ENCODE data around the gene TRMT112. TPM values are rescaled to one million over a fixed set of nuclear protein-coding genes. Genes with fewer than 3 reads are reported as not detected.

The TRMT112 gene
- polyA plus RNA-seq, 1 donor: 183 TPM

- DNase-seq: no peak
These were observed 36.6 kb upstream of the TRMT112 start for GRCh38 chr11:64353715-64354506.

DNA sequence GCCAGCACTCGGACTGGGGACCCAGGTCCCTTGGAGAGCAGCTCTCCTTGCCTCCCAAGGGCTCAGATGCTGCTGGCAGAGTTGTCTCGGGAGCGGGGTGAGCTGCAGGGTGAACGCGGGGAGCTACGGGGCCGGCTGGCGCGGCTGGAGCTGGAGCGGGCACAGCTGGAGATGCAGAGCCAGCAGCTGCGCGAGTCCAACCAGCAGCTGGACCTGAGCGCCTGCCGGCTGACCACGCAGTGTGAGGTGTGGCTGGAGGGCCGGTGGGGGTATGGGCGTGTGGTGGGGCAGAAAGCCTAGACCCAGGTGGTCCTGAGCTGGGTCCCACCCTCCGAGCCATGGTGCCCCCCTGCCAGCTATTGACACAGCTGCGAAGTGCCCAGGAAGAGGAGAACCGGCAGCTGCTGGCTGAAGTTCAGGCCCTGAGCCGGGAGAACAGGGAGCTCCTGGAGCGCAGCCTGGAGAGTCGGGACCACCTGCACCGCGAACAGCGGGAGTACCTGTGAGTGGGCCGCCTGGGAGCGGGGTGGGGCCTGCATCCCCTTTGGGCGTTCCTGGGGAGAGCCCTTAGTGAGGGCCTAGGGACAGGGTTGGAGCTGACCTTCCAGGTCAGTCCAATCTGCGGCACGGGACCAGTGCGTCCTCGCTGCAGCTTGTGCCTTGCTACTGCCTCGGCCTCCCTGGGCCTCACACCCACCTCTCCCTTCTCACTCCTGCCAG, 35.8 kb upstream of the TRMT112 start:
- DNase-seq: no peak

GRCh38 chr11:64352099-64352994, 35.0 kb upstream of the TRMT112 start:
- no peak for DNase-seq

DNA sequence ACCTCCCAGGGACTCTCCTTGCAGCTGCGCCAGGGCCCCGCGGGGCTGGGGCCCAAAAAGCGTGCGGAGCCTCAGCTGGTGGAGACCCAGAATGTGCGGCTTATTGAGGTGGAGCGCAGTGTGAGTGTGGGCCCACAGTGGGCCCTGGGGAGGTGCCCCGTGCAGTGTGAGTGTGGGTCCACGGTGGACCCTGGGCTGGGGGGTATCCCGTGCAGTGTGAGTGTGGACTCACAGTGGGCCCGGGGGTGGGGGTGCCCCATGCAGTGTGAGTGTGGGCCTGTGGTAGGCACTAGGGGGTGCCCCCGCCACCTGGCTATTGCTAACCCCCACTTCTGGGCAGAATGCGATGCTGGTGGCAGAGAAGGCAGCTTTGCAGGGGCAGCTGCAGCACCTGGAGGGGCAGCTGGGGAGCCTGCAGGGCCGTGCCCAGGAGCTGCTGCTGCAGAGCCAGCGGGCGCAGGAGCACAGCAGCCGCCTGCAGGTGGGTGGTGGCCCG, 33.8 kb upstream of the TRMT112 start:
- DNase-seq: no peak

- no peak for DNase-seq
These were observed 32.0 kb upstream of the TRMT112 start for GRCh38 chr11:64349404-64349803.

DNA sequence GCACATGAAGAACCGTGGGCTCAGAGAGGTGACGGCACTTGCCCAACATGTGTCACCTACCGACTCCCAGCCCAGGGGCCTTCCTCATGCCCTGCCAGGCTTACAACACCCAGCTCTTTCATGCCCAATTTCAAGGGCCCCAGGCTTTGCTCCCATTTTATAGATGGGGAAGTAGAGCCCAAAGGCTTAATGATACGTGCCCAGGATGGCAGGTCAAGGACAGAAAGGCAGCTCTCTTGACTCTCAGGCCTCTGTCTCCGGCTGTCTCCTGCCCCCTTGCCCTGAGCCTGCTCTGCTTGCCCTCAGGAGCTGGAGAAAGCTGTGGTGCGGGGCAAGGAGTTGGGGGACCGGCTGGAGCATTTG, 31.6 kb upstream of the TRMT112 start:
- DNase-seq: no peak

DNA sequence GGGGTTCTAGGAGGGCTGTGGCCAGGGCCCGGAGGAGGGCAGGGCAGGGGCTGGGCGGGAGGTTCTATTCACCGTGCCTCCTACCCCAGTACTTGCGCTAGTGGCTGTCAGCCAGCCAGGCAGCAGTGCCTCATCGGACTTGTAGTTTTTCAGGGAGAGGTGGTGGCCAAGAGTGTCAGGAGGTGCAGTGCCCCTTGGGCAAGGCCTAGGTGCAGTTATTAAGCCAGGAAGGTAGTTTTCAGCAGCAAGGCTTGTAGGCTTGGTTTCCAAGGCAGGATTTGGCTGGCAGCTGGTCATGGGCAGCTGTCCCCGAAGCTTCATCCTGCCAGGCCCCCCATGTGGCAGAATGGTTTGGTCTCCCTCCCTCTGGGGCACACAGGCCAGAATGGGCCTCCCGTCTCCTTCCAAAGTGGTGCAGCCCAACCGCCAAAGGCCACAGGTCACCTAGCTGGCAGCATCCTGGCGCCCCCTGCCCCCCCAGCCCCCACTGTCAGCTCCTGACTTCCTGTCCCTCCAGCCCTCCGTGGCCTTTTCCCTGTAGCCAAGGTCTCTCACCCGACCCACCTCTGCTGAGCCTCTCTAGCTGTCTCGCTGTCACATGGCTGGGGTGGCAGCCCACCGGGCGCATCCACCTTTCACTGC, 31.1 kb upstream of the TRMT112 start:
- no peak for DNase-seq

- DNase-seq: no peak
These were observed 30.0 kb upstream of the TRMT112 start for GRCh38 chr11:64347193-64347867.

GRCh38 chr11:64344787-64345186, 27.4 kb upstream of the TRMT112 start:
- no peak for DNase-seq

- DNase-seq: no peak
These were observed 26.6 kb upstream of the TRMT112 start for GRCh38 chr11:64343767-64344559.

- DNase-seq: no peak
These were observed 25.7 kb upstream of the TRMT112 start for GRCh38 chr11:64342869-64343745.

DNA sequence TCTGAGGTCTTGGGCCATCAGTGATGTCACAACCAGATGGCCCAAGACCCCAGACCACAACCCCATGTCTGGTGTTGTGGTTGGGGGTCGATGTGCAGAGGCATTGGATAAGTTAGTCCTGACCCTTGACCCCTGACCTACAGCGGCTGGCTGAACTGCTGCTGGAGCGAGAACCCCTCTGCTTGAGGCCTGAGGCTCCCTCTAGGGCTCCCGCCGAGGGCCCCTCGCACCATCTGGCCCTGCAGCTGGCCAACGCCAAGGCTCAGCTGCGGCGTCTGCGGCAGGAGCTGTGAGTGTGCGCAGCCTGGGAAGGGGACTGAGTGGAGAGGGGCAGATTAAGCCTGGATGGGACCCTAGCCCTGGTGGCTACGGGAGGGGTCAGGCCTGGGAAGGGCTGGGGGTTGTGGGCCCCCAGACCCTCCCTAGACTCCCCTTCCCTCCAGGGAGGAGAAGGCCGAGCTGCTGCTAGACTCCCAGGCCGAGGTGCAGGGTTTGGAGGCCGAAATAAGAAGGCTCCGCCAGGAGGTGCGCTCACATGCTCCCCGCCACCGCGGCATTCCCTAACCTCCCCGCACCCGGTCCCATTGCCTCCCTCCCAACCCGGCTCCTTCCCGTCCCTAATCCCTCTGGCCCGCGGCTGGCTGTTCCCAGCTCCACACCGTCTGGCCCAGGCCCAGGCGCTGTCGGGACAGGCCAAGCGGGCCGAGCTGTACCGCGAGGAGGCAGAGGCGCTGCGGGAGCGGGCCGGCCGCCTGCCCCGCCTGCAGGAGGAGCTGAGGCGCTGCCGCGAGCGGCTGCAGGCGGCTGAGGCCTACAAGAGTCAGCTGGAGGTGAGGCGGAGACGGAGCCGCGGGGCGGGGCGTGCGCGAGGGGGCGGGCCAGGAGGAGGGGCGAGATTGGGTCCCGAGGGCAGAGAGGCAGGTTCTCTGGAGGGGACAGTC, 24.8 kb upstream of the TRMT112 start:
- DNase-seq: peak; percentile 82

DNA sequence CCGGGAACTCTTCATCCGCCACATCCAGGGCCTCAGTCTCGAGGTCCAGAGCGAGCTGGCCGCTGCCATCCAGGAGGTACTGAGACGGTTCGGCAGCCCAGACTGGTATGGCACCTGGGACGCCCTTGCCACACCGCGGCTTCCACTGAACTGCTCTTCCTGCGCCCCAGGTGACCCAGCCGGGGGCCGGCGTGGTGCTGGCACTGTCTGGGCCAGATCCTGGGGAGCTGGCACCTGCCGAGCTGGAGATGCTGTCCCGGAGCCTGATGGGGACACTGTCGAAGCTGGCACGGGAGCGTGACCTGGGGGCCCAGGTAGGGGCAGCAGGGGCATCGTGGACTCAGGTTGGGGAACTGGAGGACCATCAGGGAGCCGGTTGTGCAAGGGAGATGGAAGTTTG, 24.1 kb upstream of the TRMT112 start:
- DNase-seq: no peak

DNA sequence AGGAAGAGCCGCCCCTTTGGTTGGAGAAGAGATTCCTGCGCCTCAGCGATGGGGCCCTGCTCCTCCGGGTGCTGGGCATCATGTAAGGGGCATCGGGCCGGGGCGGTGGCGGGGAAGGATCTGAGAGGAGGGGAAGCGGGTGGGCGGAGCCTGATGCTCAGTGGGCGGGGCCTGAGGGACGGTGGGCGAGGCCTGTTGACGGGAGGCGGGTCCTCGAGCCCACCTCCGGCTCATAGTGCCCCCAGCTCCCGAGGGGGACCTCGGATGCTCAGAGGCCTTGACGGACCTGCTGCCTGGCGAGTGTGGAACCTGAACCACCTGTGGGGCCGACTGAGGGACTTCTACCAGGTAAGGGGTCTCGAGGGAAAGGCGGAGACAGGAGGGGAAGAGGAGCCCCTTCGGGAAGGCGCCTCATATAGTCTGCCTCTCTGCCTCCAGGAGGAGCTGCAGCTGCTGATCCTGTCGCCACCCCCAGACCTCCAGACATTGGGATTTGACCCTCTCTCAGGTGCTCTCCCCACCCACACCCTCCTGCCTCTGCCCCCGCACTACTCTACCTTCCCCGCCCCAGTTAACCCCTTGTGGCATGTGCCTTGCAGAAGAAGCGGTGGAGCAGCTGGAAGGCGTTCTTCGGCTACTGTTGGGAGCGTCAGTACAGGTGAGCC, 23.4 kb upstream of the TRMT112 start:
- no peak for DNase-seq

GRCh38 chr11:64339754-64340408, 22.5 kb upstream of the TRMT112 start, which contains the start of gene CCDC88B:
Gene CCDC88B, plus strand, starts transcription at chr11:64340204. Its CDS starts 63 bp downstream, at chr11:64340267.
- DNase-seq: no peak

DNA sequence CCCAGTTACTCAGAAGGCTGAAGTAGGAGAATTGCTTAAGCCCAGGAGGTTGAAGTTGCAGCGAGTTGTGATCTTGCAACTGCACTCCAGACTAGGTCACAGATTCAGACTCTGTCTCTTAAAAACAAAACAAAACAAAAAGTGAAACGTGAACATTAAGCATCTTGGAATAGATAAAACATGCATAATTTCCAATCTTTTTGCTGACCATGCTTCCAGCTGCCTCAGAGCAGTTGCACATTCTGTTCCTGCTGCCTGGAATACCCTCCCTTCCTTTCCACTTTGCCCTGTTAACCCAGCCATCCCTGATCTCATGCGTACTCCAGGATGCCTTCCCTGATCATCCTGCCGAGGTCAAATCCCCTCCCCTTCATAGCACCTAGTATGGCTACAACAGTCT, 21.9 kb upstream of the TRMT112 start:
- no peak for DNase-seq

DNA sequence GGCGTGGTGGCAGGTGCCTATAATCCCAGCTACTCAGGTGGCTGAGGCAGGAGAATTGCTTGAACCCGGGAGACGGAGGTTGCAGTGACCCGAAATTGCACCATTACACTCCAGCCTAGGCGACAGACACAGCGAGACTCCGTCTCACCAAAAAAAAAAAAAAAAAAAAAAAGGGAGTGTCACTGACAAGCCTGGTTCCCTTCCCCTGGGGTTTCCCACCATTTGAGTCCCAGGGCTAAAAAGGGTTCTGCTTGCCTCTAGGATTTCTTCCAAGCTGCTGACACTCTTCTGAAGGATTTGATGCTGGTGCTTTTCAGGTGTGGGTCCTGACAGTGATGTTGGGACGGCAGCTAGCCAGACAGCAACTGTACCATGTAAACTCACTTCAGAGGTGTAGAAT, 21.4 kb upstream of the TRMT112 start:
- DNase-seq: no peak

Measured in left kidney (tissue), 2 donors.